Kidney epithelial cell (primary cell): ENCODE results near the gene GRIN3B. TPM values are rescaled to one million over a fixed set of nuclear protein-coding genes. Genes with fewer than 3 reads are reported as not detected.
A peak's percentile ranks its signal among the peaks of the same experiment; 100 is the strongest.

ENCODE experiments used
- DNase-seq: peaks from one replicate; pipeline ENCODE4 v3.0.0-alpha.2; 2010; ENCODE audit warnings: low read depth
- H3K27me3 ChIP-seq: 2 replicates; pipeline ENCODE4 v1.6.0; 2011; ENCODE audit warnings: low read length; ENCODE audit not compliant: control insufficient read depth, insufficient read depth
- H3K36me3 ChIP-seq: 2 replicates; pipeline ENCODE4 v1.5.1; 2011; ENCODE audit warnings: low read length; ENCODE audit not compliant: control insufficient read depth, insufficient read depth
- H3K4me3 ChIP-seq: 2 replicates; pipeline ENCODE4 v1.5.1; 2011; ENCODE audit warnings: low read depth, mild to moderate bottlenecking, control low read depth, low read length
- total RNA-seq: library from RNA; depleted of rRNA; stranded (reverse); fragments of >200 nt; gene quantifications from 2 replicates; pipeline ENCODE4 v1.2.3, GENCODE V29; 2015
- TF ChIP-seq, protein P1 (sequence below): IDR thresholded peaks from 2 replicates; pipeline ENCODE4 v1.5.1; 2011; ENCODE audit warnings: mild to moderate bottlenecking, moderate library complexity, low read length, control low read depth, inconsistent platforms; ENCODE audit not compliant: insufficient read depth, poor library complexity, severe bottlenecking

GRIN3B gene, protein sequence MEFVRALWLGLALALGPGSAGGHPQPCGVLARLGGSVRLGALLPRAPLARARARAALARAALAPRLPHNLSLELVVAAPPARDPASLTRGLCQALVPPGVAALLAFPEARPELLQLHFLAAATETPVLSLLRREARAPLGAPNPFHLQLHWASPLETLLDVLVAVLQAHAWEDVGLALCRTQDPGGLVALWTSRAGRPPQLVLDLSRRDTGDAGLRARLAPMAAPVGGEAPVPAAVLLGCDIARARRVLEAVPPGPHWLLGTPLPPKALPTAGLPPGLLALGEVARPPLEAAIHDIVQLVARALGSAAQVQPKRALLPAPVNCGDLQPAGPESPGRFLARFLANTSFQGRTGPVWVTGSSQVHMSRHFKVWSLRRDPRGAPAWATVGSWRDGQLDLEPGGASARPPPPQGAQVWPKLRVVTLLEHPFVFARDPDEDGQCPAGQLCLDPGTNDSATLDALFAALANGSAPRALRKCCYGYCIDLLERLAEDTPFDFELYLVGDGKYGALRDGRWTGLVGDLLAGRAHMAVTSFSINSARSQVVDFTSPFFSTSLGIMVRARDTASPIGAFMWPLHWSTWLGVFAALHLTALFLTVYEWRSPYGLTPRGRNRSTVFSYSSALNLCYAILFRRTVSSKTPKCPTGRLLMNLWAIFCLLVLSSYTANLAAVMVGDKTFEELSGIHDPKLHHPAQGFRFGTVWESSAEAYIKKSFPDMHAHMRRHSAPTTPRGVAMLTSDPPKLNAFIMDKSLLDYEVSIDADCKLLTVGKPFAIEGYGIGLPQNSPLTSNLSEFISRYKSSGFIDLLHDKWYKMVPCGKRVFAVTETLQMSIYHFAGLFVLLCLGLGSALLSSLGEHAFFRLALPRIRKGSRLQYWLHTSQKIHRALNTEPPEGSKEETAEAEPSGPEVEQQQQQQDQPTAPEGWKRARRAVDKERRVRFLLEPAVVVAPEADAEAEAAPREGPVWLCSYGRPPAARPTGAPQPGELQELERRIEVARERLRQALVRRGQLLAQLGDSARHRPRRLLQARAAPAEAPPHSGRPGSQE
- 0.08 and 1.6 TPM in 2 replicates for total RNA-seq

DNA sequence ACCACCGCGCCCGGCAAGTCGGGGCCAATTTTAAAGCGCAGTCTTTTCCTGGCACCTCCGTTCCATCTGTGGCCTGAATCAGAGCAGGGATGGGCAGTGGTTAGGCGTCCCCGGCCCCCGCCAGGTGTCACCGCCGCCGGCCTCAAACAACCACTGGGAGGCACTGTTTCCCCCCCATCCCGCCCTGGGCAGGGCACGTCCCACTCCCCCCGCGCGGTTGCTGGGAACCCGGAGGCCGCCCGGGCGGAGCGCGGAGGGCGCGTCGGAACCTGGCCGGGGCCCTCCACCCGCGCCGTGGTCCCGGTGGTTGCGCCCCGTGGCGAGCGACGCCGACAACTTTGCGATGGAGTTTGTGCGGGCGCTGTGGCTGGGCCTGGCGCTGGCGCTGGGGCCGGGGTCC is at the start of gene GRIN3B:
Gene GRIN3B, plus strand, starts transcription at position 325 of the 400 bp plus-strand sequence. Its CDS starts 19 bp downstream, at position 344.
- peak within 1 kb of the TSS; percentile 10 for H3K4me3 ChIP-seq
- H3K36me3 ChIP-seq = no peaks in the 10 kb centered on the region
- peaks cover 71% of the 10 kb centered on the region for H3K27me3 ChIP-seq
- TF ChIP-seq, protein P1, sequence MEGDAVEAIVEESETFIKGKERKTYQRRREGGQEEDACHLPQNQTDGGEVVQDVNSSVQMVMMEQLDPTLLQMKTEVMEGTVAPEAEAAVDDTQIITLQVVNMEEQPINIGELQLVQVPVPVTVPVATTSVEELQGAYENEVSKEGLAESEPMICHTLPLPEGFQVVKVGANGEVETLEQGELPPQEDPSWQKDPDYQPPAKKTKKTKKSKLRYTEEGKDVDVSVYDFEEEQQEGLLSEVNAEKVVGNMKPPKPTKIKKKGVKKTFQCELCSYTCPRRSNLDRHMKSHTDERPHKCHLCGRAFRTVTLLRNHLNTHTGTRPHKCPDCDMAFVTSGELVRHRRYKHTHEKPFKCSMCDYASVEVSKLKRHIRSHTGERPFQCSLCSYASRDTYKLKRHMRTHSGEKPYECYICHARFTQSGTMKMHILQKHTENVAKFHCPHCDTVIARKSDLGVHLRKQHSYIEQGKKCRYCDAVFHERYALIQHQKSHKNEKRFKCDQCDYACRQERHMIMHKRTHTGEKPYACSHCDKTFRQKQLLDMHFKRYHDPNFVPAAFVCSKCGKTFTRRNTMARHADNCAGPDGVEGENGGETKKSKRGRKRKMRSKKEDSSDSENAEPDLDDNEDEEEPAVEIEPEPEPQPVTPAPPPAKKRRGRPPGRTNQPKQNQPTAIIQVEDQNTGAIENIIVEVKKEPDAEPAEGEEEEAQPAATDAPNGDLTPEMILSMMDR = peak; percentile 60
- no peak for DNase-seq

DNA sequence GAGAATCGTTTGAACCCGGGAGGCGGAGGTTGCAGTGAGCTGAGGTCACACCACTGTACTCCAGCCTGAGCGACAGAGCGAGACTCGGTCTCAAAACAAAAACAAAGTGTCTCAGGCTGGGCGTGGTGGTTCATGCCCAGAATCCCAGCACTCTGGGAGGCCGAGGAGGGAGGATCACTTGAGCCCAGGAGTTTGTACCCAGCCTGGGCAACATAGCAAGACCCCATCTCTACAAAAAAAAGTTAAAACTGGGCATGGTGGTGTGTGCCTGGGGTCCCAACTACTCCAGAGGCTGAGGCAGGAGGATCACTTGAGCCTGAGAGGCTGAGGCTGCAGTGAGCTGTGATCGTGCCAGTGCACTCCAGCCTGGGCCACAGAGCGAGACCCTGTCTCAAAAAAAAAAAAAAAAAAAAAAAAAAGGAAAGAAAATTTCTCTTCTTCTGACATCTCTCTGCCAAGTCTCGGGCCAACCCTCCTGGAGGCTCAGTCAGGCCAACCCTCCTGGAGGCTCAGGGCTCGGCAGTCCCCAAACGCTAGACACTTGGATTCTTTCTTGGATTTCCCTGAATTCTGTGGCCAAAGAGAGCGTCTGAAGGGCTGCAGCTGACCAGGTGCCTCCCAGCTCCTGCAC is 48.1 kb upstream of the GRIN3B start:
- TF ChIP-seq, protein P1 = no peak
- H3K4me3 ChIP-seq = no peak overlapping the region

DNA sequence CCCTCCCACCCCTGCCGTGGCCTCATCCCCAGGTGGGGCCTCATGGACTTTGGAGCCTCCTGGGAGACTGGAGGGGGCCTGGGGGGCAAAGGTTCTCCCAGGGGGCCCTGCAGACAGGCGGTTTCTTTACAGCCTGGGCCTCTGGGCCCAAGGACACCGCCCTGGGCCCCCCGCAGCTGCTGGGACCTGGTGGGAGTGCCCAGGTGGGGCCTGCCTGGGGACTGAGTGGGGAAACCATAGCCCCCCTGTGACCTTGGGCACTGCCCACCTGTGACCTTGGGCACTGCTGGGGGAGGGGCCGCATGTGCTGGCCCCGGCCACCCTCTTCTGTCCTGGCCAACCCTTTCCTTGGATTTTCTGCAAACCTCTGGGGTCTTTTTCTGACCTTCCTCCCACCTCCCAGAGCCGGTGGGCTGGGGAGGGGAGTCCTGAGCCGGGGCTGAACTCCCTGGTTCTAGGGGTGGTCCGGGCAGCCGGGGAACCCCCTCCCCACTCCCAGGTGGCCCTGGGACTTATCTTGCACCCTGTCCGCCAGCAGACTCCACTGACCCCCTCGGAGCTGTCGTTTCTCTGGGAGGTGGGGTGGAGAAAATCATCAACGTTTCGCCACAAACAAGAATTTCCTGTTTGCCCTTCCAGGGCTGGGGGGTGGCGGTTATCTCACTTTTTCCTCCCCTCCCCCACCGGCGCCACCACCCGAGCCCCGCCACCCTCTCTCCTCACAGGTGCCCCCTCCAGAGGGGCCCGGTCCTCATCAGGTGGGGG is 47.4 kb upstream of the GRIN3B start:
- no peak overlapping the region for H3K4me3 ChIP-seq
- H3K36me3 ChIP-seq = no peaks in the 10 kb centered on the region
- no peak for DNase-seq
- no peaks in the 10 kb centered on the region for H3K27me3 ChIP-seq
- TF ChIP-seq, protein P1 = no peak

More for the DNA sequence above, 48.1 kb upstream of the GRIN3B start:
- DNase-seq = no peak
- no peaks in the 10 kb centered on the region for H3K36me3 ChIP-seq
- no peaks in the 10 kb centered on the region for H3K27me3 ChIP-seq

DNA sequence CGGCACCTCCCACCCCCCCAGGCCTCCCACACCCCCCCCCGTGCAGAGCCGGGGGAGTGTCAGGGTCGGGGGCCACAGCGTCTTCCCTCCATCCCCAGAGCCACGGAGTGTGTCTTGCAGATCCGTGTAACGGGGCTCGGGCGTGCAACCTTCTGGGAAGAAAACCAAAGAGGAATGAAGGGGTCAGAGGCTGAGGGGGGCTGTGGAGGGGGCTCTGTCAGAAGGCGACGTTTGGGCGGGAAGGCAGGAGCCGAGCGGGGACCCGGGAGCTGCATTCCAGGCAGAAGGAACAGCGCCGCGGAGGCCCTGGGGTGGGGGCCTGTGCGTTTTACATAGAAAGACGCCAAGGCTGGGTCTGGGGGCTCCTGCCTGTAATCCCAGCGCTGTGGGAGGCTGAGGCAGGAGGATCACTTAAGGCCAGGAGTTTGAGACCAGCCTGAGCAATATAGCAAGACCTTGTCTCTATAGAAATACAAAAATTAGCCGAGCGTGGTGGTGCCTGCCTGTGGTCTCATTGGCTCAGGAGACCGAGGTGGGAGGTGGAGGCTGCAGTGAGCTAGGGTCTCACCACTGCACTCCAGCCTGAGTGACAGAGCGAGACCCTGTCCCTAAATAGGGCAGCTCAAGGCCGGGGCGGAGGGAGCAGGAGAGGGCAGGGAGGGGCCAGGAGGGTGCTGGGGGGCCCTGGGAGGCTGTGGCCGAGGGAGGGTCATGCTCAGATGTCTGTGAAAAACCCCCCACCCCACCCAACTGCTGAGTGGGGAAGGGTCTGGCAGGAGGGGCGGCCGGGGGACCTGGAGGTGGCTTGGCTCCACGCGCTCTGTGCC is 46.6 kb upstream of the GRIN3B start:
- Histone ChIP-seq H3K36me3 (no peaks in the 10 kb centered on the region), H3K4me3 (no peak overlapping the region), H3K27me3 (no peaks in the 10 kb centered on the region)
- no peak for DNase-seq
- TF ChIP-seq, protein P1 = no peak
